ENCODE results near the gene S1PR5.
A peak's percentile ranks its signal among the peaks of the same experiment; 100 is the strongest.

S1PR5 gene

GRCh38 chr19:10565567-10566407, 48.5 kb upstream of the S1PR5 start, which contains the start of gene KRI1:
KRI1 (minus strand) TSS chr19:10566010; CDS start chr19:10565999, 11 bp downstream.
- peak within 1 kb of the TSS; percentile 15 to 76 for H2BK12ac ChIP-seq (ENCODE audit: low read length in 2 of 2)
- peak within 1 kb of the TSS; percentile 75 for H2AFZ ChIP-seq (ENCODE audit: low read depth, low read length)
- peak within 1 kb of the TSS; percentile 98 for H4K8ac ChIP-seq (ENCODE audit: low read length)
- H3K4me3 ChIP-seq (ENCODE audit: insufficient read depth in 1 of 2, low read depth in 1 of 2, low read length in 2 of 2) = peak within 1 kb of the TSS; percentile 94 to 97
- H3K27ac ChIP-seq (ENCODE audit: low read length, poor library complexity, severe bottlenecking) = peak within 1 kb of the TSS; percentile 25
- under 1% methylated on average over 77 of the region's 94 CpGs for WGBS
- H3K4ac ChIP-seq (ENCODE audit: low read depth in 1 of 2, low read length in 2 of 2) = peak within 1 kb of the TSS; percentile 83 to 89
- peak within 1 kb of the TSS; percentile 86 for H2BK15ac ChIP-seq (ENCODE audit: low read depth, poor library complexity, severe bottlenecking)
- peak within 1 kb of the TSS in 1 of 2 experiments; percentile 61 for H3K14ac ChIP-seq (ENCODE audit: low read length in 2 of 2)
- H3K36me3 ChIP-seq (ENCODE audit: control insufficient read depth in 1 of 2, insufficient read depth in 2 of 2, low read depth in 1 of 2, low read length in 2 of 2) = peaks cover 14 to 15% of the 10 kb centered on the region in 2 experiments
- H2BK5ac ChIP-seq (ENCODE audit: low read depth, low read length, poor library complexity, severe bottlenecking) = peak within 1 kb of the TSS; percentile 46
- peak within 1 kb of the TSS in 1 of 2 experiments; percentile 57 for H3K23ac ChIP-seq (ENCODE audit: low read length in 2 of 2)
- peaks cover 34% of the 10 kb centered on the region for H3K79me1 ChIP-seq (replicated peaks; ENCODE audit: low read length, poor library complexity, severe bottlenecking)
- peak within 1 kb of the TSS; percentile 45 for H2AK5ac ChIP-seq (ENCODE audit: low read length, severe bottlenecking)
- H4K91ac ChIP-seq (ENCODE audit: low read length) = peak within 1 kb of the TSS; percentile 94
- peak within 1 kb of the TSS; percentile 94 for H3K18ac ChIP-seq (ENCODE audit: low read depth in 1 of 2, low read length in 2 of 2)
- H3K4me2 ChIP-seq (ENCODE audit: low read length, poor library complexity, severe bottlenecking) = peak within 1 kb of the TSS; percentile 75
- H2BK120ac ChIP-seq (ENCODE audit: low read depth, low read length) = peak within 1 kb of the TSS; percentile 82
- H3K9me3 ChIP-seq (ENCODE audit: control insufficient read depth, low read length) = no peaks in the 10 kb centered on the region
- peak within 1 kb of the TSS; percentile 94 for H3K9ac ChIP-seq (ENCODE audit: low read length)
- peak; percentile 97 for DNase-seq
- H3K4me1 ChIP-seq (ENCODE audit: control insufficient read depth, insufficient read depth, low read depth, low read length) = peaks cover 23% of the 10 kb centered on the region
- H3K27me3 ChIP-seq (ENCODE audit: control insufficient read depth in 1 of 2, insufficient read depth in 1 of 2, low read length in 2 of 2) = no peaks in the 10 kb centered on the region

- Histone ChIP-seq H3K23ac (ENCODE audit: low read length in 2 of 2) (no peak overlapping the region), H2BK15ac (ENCODE audit: low read depth, poor library complexity, severe bottlenecking) (peak overlapping the region; percentile 86), H3K27ac (ENCODE audit: low read length, poor library complexity, severe bottlenecking) (peak overlapping the region; percentile 20), H2BK5ac (ENCODE audit: low read depth, low read length, poor library complexity, severe bottlenecking) (no peak overlapping the region), H3K4me1 (ENCODE audit: control insufficient read depth, insufficient read depth, low read depth, low read length) (peaks cover 23% of the 10 kb centered on the region), H2AFZ (ENCODE audit: low read depth, low read length) (peak overlapping the region; percentile 75), H3K4me2 (ENCODE audit: low read length, poor library complexity, severe bottlenecking) (peak overlapping the region; percentile 70), H3K36me3 (ENCODE audit: control insufficient read depth in 1 of 2, insufficient read depth in 2 of 2, low read depth in 1 of 2, low read length in 2 of 2) (peaks cover 21 to 22% of the 10 kb centered on the region in 2 experiments), H2BK120ac (ENCODE audit: low read depth, low read length) (peak overlapping the region; percentile 37), H4K8ac (ENCODE audit: low read length) (peak overlapping the region; percentile 98), H3K4ac (ENCODE audit: low read depth in 1 of 2, low read length in 2 of 2) (peak overlapping the region; percentile 83 to 89), H3K18ac (ENCODE audit: low read depth in 1 of 2, low read length in 2 of 2) (peak overlapping the region; percentile 94), H2AK5ac (ENCODE audit: low read length, severe bottlenecking) (no peak overlapping the region), H2BK12ac (ENCODE audit: low read length in 2 of 2) (peak overlapping the region in 1 of 2 experiments; percentile 68), H3K14ac (ENCODE audit: low read length in 2 of 2) (peak overlapping the region in 1 of 2 experiments; percentile 61), H3K27me3 (ENCODE audit: control insufficient read depth in 1 of 2, insufficient read depth in 1 of 2, low read length in 2 of 2) (no peaks in the 10 kb centered on the region), H3K9me3 (ENCODE audit: control insufficient read depth, low read length) (no peaks in the 10 kb centered on the region), H3K9ac (ENCODE audit: low read length) (peak overlapping the region; percentile 94), H3K4me3 (ENCODE audit: insufficient read depth in 1 of 2, low read depth in 1 of 2, low read length in 2 of 2) (peak overlapping the region; percentile 94 to 97), H4K91ac (ENCODE audit: low read length) (peak overlapping the region; percentile 94), H3K79me1 (replicated peaks; ENCODE audit: low read length, poor library complexity, severe bottlenecking) (peaks cover 34% of the 10 kb centered on the region)
- 11% methylated on average over 9 of the region's 10 CpGs for WGBS
- DNase-seq = peak; percentile 60
Measured at GRCh38 chr19:10565028-10565566, 47.9 kb upstream of the S1PR5 start.

- no peak for DNase-seq
- no peak overlapping the region for H3K4ac ChIP-seq (ENCODE audit: low read depth in 1 of 2, low read length in 2 of 2)
- no peak overlapping the region for H2BK12ac ChIP-seq (ENCODE audit: low read length in 2 of 2)
- H3K36me3 ChIP-seq (ENCODE audit: control insufficient read depth in 1 of 2, insufficient read depth in 2 of 2, low read depth in 1 of 2, low read length in 2 of 2) = peaks cover 43 to 47% of the 10 kb centered on the region in 2 experiments
- no peak overlapping the region for H3K4me2 ChIP-seq (ENCODE audit: low read length, poor library complexity, severe bottlenecking)
- H3K18ac ChIP-seq (ENCODE audit: low read depth in 1 of 2, low read length in 2 of 2) = no peak overlapping the region
- no peak overlapping the region for H2BK120ac ChIP-seq (ENCODE audit: low read depth, low read length)
- no peak overlapping the region for H4K8ac ChIP-seq (ENCODE audit: low read length)
- H3K14ac ChIP-seq (ENCODE audit: low read length in 2 of 2) = no peak overlapping the region
- H2AK5ac ChIP-seq (ENCODE audit: low read length, severe bottlenecking) = no peak overlapping the region
- H3K9me3 ChIP-seq (ENCODE audit: control insufficient read depth, low read length) = no peaks in the 10 kb centered on the region
- H2BK5ac ChIP-seq (ENCODE audit: low read depth, low read length, poor library complexity, severe bottlenecking) = no peak overlapping the region
- no peak overlapping the region for H4K91ac ChIP-seq (ENCODE audit: low read length)
- WGBS = 95% methylated on average over 5 of the region's 5 CpGs
- no peak overlapping the region for H2AFZ ChIP-seq (ENCODE audit: low read depth, low read length)
- H3K4me3 ChIP-seq (ENCODE audit: insufficient read depth in 1 of 2, low read depth in 1 of 2, low read length in 2 of 2) = no peak overlapping the region
- peaks cover 14% of the 10 kb centered on the region for H3K4me1 ChIP-seq (ENCODE audit: control insufficient read depth, insufficient read depth, low read depth, low read length)
- H3K79me1 ChIP-seq (replicated peaks; ENCODE audit: low read length, poor library complexity, severe bottlenecking) = peaks cover 45% of the 10 kb centered on the region
- H3K23ac ChIP-seq (ENCODE audit: low read length in 2 of 2) = no peak overlapping the region
- H2BK15ac ChIP-seq (ENCODE audit: low read depth, poor library complexity, severe bottlenecking) = no peak overlapping the region
- no peak overlapping the region for H3K9ac ChIP-seq (ENCODE audit: low read length)
- H3K27ac ChIP-seq (ENCODE audit: low read length, poor library complexity, severe bottlenecking) = no peak overlapping the region
- no peaks in the 10 kb centered on the region for H3K27me3 ChIP-seq (ENCODE audit: control insufficient read depth in 1 of 2, insufficient read depth in 1 of 2, low read length in 2 of 2)
Measured at GRCh38 chr19:10562609-10563008, 45.4 kb upstream of the S1PR5 start.

GRCh38 chr19:10560154-10560553, 42.9 kb upstream of the S1PR5 start:
- WGBS = 94% methylated on average over 7 of the region's 7 CpGs
- Histone ChIP-seq H2AK5ac (ENCODE audit: low read length, severe bottlenecking) (no peak overlapping the region), H3K4ac (ENCODE audit: low read depth in 1 of 2, low read length in 2 of 2) (no peak overlapping the region), H3K4me3 (ENCODE audit: insufficient read depth in 1 of 2, low read depth in 1 of 2, low read length in 2 of 2) (no peak overlapping the region), H3K27me3 (ENCODE audit: control insufficient read depth in 1 of 2, insufficient read depth in 1 of 2, low read length in 2 of 2) (no peaks in the 10 kb centered on the region), H2AFZ (ENCODE audit: low read depth, low read length) (no peak overlapping the region), H4K91ac (ENCODE audit: low read length) (no peak overlapping the region), H3K4me2 (ENCODE audit: low read length, poor library complexity, severe bottlenecking) (no peak overlapping the region), H2BK120ac (ENCODE audit: low read depth, low read length) (no peak overlapping the region), H2BK5ac (ENCODE audit: low read depth, low read length, poor library complexity, severe bottlenecking) (no peak overlapping the region), H3K27ac (ENCODE audit: low read length, poor library complexity, severe bottlenecking) (no peak overlapping the region), H3K18ac (ENCODE audit: low read depth in 1 of 2, low read length in 2 of 2) (no peak overlapping the region), H3K14ac (ENCODE audit: low read length in 2 of 2) (no peak overlapping the region), H3K36me3 (ENCODE audit: control insufficient read depth in 1 of 2, insufficient read depth in 2 of 2, low read depth in 1 of 2, low read length in 2 of 2) (peaks cover 63 to 65% of the 10 kb centered on the region in 2 experiments), H4K8ac (ENCODE audit: low read length) (no peak overlapping the region), H3K23ac (ENCODE audit: low read length in 2 of 2) (no peak overlapping the region), H3K9me3 (ENCODE audit: control insufficient read depth, low read length) (no peaks in the 10 kb centered on the region), H3K79me1 (replicated peaks; ENCODE audit: low read length, poor library complexity, severe bottlenecking) (peaks cover 37% of the 10 kb centered on the region), H2BK15ac (ENCODE audit: low read depth, poor library complexity, severe bottlenecking) (no peak overlapping the region), H3K9ac (ENCODE audit: low read length) (no peak overlapping the region), H2BK12ac (ENCODE audit: low read length in 2 of 2) (no peak overlapping the region), H3K4me1 (ENCODE audit: control insufficient read depth, insufficient read depth, low read depth, low read length) (peaks cover 4% of the 10 kb centered on the region)
- DNase-seq = no peak
